Tongue (tissue), 2 donors: ENCODE measurements around the gene THAP7. TPM values are rescaled to one million over a fixed set of nuclear protein-coding genes. Genes with fewer than 3 reads are reported as not detected.
"Not testable (repeated sequence)": the region's sequence is repeated elsewhere in the genome, so short reads cannot be mapped to it uniquely, and the experiment has no call there.

Experiments
- DNase-seq: peaks from one replicate; pipeline ENCODE4 v3.0.0-alpha.2; 2015
- total RNA-seq: library from RNA; depleted of rRNA; stranded (reverse); fragments of >200 nt; gene quantifications from one replicate; pipeline ENCODE4 v1.2.3, GENCODE V29; 2014

The THAP7 gene, protein sequence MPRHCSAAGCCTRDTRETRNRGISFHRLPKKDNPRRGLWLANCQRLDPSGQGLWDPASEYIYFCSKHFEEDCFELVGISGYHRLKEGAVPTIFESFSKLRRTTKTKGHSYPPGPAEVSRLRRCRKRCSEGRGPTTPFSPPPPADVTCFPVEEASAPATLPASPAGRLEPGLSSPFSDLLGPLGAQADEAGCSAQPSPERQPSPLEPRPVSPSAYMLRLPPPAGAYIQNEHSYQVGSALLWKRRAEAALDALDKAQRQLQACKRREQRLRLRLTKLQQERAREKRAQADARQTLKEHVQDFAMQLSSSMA
- 27.7 TPM for total RNA-seq

DNA sequence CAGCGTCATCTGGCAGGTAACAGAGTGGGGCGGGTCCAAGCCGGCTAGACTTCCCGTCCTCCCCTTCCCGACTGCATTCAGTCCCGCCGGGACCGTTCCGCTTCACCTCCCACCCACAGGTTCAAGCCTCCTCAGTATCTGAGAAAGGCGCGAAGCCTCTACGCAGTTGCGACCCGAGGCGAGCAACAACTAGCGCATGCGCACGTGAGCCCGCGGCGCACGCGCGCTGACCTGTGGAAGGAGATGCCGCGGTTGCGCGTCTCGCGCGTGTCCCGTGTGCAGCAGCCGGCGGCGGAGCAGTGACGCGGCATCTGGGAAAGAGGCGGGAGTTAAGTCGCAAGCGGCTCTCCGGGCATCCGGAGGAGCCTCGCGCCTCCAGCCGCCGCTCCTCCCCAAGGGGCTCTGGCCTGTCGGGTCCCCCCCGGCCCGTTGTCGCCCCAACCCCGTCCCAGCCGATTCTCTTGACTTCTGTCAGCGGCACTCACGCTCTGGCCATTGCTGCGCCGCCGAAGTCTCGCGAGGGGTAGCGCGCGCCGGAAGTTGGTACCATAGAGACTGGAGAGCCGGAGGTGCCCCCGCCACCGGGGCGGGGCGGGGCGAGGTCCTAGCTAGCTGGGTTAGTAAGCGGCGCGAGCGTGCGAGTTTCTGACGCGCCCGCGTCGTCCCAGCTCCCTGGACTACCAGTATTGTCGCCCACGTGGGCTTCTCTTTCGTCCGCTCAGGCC is at the start of gene THAP7:
THAP7 (minus strand) TSS at position 518 of the 725 bp plus-strand sequence; CDS start at position 311, 207 bp downstream.
- peak; percentile 98 for DNase-seq

DNA sequence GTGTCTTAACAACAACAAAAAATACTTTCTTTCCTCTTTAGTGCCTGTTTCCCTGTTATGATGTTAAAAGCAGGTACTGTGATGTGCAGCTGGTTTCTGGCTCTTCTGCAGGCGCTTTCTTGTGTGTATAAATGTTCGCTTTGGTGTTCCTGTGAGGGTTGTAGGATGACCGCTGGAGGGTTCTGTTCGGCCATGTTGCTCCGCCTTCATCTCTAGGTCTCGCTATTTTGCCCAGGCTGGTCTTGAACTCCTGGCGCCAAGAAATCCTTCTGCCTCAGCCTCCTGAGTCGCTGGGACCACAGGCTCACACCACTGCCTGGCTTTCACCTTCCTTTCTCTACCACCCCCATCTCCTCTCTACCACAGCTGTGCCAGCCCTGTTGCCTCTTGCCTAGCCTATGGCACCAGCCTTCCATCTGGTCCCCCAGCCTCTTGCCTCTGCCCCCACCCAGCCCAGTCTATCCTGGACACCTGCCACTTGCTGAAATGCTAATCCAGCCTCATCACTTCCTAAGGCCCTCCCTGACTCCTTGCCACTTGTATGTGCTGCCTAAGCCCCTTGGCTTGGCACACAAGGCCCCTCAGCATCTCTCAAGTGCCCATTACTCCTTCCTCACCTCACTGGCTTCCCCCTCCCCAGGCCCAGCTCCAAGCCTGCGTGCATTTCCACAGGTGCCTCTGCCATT is 49.4 kb upstream of the THAP7 start:
- DNase-seq = peak; percentile 49

DNA sequence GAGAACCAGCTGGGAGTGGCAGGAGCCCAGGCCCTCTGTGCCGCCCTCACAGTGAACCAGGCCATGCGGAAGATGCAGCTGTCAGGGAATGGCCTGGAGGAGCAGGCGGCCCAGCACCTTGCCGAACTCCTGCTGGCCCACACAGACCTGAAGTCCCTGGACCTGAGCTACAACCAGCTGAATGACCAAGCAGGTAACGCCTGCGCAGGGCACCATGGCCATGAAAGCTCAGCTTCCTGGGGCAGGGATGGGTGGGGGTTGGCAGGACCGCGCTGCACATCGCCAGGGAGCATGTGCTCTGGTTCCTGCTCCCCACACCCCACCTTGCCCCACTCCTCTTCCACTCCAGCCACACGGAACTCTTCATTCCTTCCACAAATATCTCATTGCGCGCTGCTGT is 47.0 kb upstream of the THAP7 start:
- DNase-seq = not testable (repeated sequence)

DNA sequence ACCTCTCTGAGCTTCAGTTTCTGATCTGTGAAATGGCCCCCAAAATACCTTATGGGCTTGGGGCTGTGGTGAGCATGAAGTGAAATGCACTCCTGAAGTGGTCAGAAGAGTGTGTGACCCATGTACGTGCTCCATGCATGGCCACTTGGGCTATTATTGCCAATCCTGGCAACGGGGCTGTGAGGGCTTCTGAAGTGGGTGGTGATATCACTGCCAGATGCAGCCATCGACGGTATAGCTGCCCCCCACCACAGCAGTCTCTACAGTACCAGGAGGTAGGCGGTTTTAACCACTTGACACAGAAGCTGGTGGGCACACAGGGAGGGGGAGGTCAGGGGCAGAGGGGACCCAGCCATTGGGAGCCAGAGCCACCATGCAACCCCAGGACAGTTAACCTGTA is 46.5 kb upstream of the THAP7 start:
- DNase-seq = not testable (repeated sequence)

DNA sequence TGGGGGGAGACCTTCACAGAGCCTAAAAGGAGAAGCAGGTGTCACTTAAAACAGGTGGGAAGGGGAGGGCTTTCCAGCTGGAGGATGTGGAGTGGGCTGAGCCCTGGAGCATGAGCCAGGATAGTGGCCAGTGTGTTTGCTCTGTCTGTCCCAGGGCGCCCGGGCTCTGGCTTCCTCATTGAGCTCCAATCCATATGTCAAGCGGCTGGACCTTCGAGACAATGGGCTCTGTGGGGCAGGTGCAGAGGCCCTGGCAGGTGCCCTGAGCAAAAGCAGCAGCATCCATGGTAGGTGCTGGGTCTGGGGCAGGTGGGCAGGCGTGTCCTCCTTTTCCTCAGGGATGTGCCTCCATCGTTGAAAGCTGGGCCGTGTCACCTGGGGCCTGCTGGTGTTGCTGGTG is 45.8 kb upstream of the THAP7 start:
- DNase-seq = no peak

DNA sequence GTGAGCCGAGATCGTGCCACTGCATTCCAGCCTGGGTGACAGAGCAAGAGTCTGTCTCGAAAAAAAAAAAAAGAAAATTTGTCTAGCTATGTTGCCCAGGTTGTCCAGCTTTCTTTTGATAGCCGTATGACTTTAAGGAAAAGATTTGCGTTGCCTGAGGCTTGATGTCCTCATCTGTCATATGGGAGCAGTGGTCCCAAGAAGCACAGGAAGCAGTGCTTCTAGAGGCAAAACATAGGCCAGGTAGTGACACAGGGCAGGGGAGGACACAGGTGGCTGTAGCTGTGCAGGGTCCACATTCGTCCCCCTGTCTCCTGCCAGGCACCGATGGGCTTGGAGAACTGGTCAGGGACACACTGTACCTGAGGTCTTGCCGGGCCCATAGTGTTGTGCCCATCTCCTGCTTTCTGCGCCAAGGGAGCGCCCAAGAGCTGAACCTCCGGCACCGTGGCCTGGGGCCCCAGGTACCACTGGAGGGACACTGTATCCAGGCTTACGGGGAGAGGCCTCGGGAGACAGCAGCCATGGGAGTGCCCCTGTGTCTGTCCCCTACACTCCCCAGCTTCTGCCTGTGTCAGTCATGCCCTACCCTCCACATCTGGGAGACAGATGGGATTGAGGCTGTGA is 45.2 kb upstream of the THAP7 start:
- DNase-seq = no peak

DNA sequence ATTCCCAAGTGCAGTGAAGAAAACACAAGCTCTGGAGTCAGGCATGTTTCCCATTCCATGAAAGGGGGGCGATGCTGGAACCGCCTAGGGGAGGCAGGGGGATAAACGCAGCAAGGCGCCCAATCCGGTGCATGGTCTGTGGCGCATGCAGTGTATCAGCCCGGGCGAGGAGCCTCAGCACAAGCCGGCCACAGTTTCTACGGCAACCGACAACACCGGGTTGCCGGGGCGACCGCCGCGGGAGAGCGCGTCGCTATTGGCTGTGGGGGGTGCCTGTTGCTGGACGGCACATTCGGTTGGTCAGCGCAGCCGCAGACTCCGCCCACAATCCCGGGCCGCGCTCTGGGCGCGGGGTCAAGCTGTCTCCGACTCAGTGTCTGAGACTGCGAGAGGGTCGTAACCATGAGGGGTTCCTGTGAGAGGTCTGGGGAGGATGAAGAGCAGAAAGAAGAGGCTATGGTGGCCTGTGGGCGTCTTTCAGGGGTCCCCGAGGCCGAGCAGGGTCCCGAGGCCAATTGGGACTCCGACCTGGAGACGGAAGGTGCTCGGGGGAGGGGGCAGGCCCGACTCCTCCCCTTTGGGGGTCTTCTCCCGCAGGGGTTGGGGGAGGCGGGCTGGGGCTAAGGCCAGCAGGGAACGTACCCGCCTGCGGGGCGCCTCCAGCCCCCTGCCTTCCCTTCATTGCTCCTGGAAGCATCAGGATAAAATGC is 43.8 kb upstream of the THAP7 start, which contains the start of gene LRRC74B:
LRRC74B (plus strand) TSS at position 362 of the 710 bp plus-strand sequence; CDS start at position 403, 41 bp downstream.
- peak; percentile 94 for DNase-seq

DNA sequence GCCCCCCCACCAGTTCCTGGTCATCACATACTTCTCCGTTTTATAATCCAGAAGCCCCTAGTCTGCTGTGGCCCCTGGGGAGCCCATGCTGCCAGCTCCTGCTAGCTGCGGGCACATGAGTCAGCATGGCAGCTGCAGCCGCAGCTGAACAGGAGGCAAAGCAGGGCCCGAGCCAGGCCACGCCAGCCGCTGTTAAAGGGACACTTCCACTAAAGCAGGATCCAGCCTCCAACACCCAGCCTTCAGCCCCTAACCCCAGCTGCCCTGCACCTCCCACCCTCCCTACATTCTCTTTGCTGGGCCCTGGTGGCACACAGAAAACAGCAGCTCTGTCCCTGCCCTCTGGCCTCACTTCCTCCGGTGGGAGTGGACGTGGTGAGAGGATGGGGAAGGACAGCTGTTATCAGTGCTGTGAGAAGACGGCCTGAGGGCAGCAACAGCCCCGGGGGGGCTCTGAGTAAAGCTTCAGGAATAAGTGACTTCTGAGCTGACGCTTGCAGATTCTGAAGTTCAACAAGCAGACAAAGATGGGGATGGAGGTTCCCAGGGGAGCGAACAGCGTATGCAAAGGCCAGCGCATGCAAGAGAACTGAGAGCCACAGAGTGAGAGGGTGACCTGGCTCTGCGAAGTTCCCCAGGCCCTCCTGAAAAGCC is 43.1 kb upstream of the THAP7 start:
- DNase-seq = peak; percentile 84

DNA sequence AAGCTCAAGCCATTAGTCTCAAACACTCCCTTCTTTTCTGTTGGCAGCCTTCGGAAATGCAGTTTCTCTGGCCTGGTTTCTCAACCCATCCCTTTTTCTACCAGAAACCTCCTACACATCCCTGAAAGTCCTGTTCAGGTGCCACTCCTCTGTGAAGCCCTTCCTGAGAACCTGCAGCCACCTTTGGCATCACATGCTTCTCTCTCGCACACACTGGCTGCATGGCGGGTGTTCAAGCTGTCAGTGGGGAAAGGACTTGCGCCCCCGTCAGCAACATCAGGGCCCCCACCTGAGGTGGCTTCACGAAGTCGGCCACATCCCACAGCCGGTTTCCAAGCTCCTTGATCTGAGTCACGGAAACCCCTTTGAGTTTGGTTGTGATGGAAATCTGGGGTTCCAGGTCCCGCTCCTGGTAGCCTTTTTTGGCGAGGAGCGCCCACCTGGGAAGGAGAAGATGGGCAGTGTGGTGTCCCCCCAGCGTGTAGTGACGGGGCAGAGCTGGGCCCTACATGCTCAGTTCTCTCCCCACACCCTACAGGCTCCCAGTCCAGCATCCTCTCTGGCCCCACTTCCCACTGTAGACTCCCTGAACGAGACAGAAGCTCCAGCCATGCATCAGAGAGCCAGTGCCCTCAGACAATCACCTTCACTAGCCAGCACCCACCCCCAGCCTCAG is 42.1 kb upstream of the THAP7 start:
- DNase-seq = no peak

DNA sequence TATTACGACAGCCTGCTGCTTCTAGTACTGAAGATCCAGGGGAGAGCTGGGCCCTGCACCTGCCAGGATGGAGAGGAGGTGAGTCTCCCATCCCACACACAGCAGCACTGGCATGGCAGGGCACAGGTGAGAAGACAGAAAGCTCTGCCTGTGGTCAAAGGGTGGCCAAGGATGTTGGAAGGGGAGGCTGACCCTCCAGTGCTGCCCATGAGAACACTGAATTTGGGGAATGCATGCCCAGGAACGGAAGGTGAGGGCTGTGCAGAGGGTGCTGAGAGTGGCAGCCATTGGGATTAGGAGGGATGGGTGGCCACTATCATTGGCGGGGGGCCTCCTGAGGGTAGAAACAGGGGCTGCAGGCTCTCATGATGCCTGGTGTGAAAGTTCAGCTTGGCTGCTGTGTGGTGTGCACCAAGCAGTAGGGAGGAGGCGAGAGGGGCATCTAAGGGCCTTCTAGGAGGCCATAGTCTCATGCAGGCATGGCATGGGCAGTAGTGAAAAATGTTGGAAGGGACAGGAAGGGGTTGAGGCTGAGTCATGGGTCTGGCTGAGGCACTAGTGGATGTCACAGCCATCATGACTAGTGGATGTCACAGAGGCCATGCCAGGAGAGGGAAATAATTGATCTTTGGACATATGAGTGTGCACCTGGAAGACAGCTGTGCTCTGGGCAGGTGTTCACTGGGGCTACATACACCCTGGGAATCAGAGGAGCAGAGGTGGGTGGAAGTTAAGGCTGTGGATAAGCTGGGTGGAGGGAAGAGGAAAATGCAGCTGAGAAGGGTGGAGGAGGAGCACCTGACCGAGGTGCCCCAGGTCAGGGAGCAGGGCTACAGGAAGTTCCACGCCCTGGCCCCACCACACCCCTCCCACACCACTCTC is 41.3 kb upstream of the THAP7 start:
- no peak for DNase-seq

DNA sequence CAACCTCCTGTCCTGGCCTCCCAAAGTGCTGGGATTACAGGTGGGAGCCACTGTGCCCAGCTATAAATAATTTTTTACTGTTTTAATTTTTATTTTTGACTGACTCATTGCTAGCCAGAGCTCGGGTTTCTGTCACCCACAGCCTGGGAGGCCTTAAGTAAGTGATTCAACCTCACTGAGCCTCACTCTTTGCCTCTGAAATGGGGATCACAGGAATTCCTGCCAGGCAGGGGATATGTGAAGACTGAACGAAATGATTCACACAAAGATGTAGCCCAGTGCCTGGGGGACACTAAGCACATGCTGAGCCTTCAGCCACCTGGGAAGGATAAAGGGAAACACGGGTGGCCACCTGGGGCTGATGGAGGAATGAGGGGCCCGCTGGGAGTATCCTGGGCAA is 40.0 kb upstream of the THAP7 start:
- no peak for DNase-seq

DNA sequence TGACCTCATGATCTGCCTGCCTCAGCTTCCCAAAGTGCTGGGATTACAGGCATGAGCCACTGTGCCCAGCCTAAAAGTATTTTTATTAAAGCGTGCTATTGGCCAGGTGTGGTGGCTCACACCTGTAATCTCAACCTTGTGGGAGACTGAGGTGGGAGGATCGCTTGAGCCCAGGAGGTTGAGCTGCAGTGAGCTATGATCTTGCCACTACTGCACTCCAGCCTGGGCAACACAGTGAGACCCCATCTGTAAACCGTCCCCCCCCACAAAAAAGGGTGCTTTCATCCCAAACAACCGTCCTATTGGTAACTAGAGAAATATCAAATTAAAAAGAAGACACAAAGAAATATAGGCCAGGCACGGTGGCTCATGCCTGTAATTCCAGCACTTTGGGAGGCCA is 37.2 kb upstream of the THAP7 start:
- not testable (repeated sequence) for DNase-seq

DNA sequence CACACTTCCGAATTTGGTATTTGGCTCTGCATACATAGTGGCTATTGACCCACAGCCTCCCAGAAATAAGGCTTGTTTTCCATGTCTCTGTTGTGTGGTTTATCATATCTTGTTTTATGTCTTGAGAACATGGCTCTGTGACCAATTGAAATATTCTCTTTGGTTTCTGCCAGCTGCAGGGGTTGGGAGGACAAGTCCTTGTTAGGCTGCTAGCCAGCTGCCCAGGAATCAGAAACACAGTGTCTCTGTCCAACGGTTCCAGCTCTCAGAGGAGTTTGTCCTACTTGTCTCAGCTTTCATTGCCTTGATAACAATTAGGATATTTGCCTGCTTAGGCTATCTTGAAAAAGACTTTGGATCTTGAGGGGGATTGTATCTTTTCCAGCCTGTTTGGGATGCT is 36.5 kb upstream of the THAP7 start:
- DNase-seq = peak; percentile 85

DNA sequence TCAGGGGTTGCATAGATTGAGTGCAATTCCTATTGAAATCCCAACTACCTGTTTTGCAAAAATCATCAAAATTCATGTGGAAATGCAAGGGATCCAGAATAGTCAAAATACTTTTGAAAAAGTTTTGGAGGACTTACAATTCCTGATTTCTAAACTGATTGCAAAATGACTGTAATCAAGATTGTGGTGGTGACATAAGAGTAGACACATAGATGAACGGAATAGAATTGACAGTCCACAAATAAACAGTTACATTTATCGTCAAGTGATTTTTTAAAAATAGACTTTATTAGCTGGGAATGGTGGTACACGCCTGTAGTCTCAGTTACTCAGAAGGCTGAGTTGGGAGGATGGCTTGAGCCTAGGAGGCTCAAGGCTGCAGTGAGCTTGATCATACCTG is 33.1 kb upstream of the THAP7 start:
- DNase-seq = no peak

DNA sequence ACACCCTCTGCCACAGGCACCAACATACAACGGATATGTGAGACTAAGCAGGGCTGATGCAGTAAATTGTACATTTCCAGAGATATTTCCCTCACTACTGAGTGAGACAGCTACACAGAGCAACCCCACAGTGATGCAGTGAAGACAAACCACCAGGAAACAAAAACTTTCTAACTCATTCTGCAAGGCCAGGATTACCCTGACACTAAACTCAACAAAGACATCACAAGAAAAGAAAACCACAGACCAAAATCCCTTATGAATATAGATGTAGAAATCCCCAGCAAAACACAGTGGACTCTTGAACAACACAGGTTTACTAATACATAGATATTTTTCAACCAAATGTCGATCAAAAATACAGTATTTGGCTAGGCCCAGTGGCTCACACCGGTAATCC is 32.0 kb upstream of the THAP7 start:
- no peak for DNase-seq

DNA sequence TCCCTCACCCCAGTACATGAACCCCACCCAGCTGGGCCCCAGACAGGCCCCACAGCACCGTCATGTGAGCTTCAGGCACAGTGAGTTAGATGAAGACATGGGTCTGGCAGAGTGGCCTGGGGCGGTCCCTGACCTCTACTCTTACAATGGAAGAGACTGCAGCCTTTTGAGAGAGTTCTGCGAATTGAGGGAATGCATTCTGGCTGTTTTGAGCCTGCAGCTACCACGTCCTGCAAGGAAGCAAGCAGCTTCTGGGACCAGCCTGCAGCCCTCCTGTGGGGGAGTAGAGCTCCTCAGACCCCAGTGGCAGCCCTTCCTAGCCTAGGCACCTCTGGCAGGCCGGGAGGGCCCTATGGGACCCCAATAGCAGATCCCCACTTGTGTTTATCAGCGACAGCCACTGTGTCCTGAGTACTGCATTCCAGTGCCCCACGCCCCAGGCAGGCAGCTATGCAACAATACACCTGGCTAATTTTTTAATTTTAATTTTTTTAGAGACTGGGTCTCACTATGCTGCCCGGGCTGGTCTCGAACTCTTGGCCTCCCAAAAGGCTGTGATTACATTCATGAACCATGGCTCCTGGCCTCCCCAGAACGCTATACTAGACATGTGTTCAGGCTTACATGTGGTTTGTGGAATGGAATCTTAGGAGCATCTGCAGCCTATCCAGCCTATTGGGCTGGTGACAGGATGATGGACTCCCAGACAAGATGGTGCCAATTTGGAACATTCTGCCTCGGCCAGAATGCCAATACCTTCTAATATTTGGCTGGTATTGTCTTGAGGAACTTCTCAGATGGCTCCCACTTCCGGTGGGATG is 31.2 kb upstream of the THAP7 start:
- DNase-seq = no peak

DNA sequence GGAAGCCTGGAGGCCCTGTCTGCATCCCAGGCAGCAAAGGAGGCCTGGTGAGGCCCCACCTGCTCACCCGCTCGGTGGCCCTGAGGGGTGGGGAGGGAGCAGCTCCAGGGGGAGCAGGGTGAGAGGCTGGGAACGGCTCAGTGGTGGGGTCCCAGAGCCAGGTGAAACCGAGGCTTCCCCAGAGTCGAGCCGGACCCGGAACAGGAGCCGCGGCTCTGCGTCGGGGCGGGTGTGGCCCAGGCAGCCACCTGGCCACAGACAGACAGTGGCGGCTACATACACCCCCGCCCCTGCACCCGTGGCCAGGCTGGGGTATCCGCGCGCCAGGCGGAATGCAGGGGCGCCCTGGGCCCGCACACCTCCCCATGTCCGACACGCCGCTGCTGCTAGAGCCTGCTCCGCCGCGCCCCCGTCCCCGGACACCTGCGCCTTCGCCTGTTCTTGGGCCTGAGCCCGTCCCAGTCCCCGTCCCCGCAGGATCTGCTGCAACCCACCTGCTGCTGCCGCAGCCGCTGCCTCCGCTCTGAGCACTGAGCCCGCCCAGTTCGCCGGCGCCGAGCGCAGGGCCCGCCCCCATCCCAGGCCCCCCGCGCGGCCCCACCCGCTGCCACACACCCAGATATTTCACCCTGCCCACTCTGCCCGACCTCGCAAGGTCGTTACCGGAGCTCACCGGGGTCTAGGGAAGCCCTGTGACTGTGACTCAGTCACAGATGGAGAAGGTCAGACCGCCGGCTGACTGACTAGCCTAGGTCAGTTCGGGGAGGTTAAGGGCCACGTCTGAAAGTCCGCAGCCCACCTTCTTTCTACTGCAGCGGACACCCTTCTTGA is 30.3 kb upstream of the THAP7 start, which contains the start of gene SLC7A4:
SLC7A4 (minus strand) TSS at position 525 of the 831 bp plus-strand sequence. CDS start 749 bp downstream, outside the sequence.
- DNase-seq = peak; percentile 61

DNA sequence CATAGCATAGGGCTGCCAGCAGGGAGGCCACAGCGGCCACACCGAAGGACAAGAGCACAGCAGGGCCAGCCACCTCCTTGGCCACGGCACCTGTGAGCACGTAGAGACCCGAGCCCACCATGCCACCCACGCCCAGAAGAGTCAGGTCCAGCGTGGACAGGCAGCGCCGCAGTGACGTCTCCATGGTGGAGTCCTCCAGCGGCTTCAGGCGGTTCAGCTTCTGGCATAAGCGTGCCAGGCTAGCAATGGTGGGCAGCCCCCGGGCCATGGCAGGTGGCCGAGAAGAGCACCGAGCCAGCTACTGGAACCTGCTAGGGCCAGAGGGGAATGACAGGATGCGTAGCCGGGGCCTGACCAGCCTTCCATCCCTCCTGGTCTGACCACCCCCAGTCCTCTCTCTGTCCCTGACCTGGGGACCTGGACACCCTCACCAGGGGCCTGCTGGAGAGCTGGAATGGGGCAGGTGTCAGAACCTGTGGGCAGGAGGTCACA is 29.7 kb upstream of the THAP7 start:
- no peak for DNase-seq
